Measurements from ENCODE around the gene MAP3K1. TPM values are rescaled to one million over a fixed set of nuclear protein-coding genes. Genes with fewer than 3 reads are reported as not detected.

MAP3K1 gene
- total RNA-seq, 2 experiments from 2014 or later: 20.5 to 20.6 TPM

DNA sequence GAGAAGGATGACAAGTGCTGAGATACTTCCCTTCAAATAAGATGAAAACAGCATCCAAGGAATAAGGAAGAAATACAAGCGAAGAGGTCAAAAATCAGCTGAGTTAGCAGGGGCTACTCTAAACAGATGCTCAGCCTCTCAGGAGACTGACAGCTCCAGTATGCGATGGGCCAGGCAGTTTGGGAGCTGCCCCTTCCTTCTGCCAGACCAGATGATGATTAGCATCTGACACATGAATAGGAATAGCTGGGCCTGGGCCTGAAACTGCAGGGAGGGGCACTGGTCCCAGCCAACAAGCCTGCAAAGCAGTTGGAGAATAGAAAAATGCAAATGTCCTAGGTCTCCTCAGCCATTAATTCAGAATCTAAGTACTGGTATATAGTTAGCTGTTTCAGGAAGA is 13.1 kb upstream of the MAP3K1 start:
- Mint-ChIP-seq H3K27me3 (peaks cover 2% of the 10 kb centered on the region), H3K4me3 (no peak overlapping the region), H3K27ac (no peak overlapping the region), H3K36me3 (no peaks in the 10 kb centered on the region), H3K9me3 (no peaks in the 10 kb centered on the region), H3K4me1 (ENCODE audit: low read depth) (peaks cover 14% of the 10 kb centered on the region)
- DNase-seq: no peak
- ChIA-PET CTCF (interaction anchor here (0.6 to 1.9 kb wide), 2 partner anchors 53 to 532 kb away, joined by 3 to 7 read pairs; no protein-coding TSS in a partner anchor), POLR2A (interaction anchor here (1.3 kb wide), 1 partner anchor 13 kb away, joined by 4 read pairs; no protein-coding TSS in a partner anchor)
- intact Hi-C loops (cut with micrococcal nuclease): no loop called here

DNA sequence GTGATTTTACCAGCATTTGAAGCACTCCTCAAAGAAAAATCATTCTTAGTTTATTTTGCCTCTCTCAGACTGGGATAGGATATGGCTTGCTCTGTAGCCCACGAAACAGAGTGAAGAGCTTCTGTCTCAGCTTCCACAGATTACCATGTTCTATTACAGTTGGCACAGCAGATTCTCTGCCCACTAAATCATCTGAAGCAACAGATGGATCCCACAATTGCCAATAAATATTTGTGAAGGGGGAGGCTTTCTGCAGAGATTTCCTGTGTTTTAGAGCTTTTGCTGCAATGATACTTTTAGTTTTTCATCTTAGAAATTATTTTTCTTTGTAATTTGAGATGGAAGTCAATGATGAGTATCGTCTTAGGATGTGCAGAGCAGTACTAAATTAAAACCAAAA is 12.3 kb upstream of the MAP3K1 start:
- H3K9me3 Mint-ChIP-seq: no peaks in the 10 kb centered on the region
- H3K27ac Mint-ChIP-seq: no peak overlapping the region
- peaks cover 14% of the 10 kb centered on the region for H3K4me1 Mint-ChIP-seq (ENCODE audit: low read depth)
- ChIA-PET CTCF (interaction anchor here (1.9 kb wide), 1 partner anchor 533 kb away, joined by 7 read pairs; no protein-coding TSS in a partner anchor), POLR2A (interaction anchor here (1.3 kb wide), 1 partner anchor 12 kb away, joined by 4 read pairs; no protein-coding TSS in a partner anchor)
- H3K36me3 Mint-ChIP-seq: no peaks in the 10 kb centered on the region
- DNase-seq: no peak
- intact Hi-C loops (cut with micrococcal nuclease): no loop called here
- H3K4me3 Mint-ChIP-seq: no peak overlapping the region
- H3K27me3 Mint-ChIP-seq: peaks cover 2% of the 10 kb centered on the region

DNA sequence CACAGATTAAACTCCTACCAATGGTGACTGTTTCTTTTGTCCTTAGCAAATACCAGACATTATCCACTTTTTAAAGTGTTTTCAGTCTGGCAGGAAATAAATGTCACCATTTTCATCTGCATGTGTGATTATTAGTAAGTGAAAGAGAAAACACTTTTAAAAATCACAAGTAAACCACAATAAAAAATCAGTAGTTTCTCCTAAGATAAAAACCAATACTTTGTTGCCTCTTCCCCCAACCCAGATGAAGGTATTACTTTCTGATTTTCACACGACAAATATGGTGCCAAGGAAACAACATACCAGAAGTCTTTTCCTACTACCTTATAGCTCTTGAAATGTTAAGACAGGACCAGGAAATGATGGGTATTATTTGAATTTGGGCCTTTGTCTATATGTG is 11.5 kb upstream of the MAP3K1 start:
- no peaks in the 10 kb centered on the region for H3K9me3 Mint-ChIP-seq
- H3K36me3 Mint-ChIP-seq: no peaks in the 10 kb centered on the region
- CTCF ChIA-PET: interaction anchor here (1.9 kb wide), 1 partner anchor 533 kb away, joined by 7 read pairs; no protein-coding TSS in a partner anchor
- DNase-seq: no peak
- POLR2A ChIA-PET: no interaction called here
- H3K4me3 Mint-ChIP-seq: no peak overlapping the region
- peaks cover 2% of the 10 kb centered on the region for H3K27me3 Mint-ChIP-seq
- intact Hi-C loops (cut with micrococcal nuclease): no loop called here
- no peak overlapping the region for H3K27ac Mint-ChIP-seq
- peaks cover 14% of the 10 kb centered on the region for H3K4me1 Mint-ChIP-seq (ENCODE audit: low read depth)

DNA sequence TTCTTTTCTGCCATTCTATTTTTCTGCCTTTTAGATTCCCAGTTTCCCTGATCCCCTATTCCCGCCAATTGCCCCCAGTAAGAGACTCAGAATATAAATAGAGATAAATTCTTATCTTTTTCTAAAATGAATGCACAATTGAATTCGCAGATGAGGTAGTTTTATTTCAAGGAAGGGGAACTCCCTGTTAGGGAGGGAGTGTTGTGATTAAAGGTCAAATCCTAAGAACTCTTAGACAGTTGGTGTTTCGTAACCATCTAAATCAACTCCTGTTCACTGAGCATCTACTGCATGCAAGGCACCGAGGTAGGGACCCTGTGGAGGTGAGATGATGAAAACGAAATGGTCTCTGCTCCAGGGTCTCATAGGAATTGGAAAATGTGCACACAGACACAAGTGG is 7.7 kb upstream of the MAP3K1 start:
- peaks cover 14% of the 10 kb centered on the region for H3K4me1 Mint-ChIP-seq (ENCODE audit: low read depth)
- H3K4me3 Mint-ChIP-seq: no peak overlapping the region
- ChIA-PET CTCF (no interaction called here), POLR2A (no interaction called here)
- no peaks in the 10 kb centered on the region for H3K36me3 Mint-ChIP-seq
- no peak for DNase-seq
- no peaks in the 10 kb centered on the region for H3K27me3 Mint-ChIP-seq
- intact Hi-C loops (cut with micrococcal nuclease): no loop called here
- no peak overlapping the region for H3K27ac Mint-ChIP-seq
- no peaks in the 10 kb centered on the region for H3K9me3 Mint-ChIP-seq

DNA sequence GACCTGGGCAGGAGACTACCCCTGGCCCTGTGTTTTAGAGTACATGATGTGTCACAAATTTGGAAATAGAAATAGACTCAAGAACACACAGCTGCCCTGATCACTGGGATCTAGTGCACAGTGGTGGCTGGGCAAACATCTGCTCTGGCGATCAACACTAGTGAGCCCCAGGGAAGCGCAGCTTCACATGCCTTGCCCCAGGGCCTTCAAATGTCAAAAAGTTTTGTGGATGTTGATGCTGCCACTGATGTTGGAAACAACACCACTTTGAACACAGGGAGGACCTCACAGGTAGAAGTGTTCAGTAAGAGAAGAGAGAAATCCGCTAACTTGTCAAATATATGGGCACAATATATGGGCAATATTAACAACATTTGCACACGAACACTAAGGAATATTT is 7.1 kb upstream of the MAP3K1 start:
- Mint-ChIP-seq H3K36me3 (no peaks in the 10 kb centered on the region), H3K27ac (no peak overlapping the region), H3K4me3 (no peak overlapping the region), H3K27me3 (no peaks in the 10 kb centered on the region), H3K9me3 (no peaks in the 10 kb centered on the region), H3K4me1 (ENCODE audit: low read depth) (peaks cover 18% of the 10 kb centered on the region)
- DNase-seq: no peak
- ChIA-PET CTCF (no interaction called here), POLR2A (no interaction called here)
- intact Hi-C loops (cut with micrococcal nuclease): no loop called here

DNA sequence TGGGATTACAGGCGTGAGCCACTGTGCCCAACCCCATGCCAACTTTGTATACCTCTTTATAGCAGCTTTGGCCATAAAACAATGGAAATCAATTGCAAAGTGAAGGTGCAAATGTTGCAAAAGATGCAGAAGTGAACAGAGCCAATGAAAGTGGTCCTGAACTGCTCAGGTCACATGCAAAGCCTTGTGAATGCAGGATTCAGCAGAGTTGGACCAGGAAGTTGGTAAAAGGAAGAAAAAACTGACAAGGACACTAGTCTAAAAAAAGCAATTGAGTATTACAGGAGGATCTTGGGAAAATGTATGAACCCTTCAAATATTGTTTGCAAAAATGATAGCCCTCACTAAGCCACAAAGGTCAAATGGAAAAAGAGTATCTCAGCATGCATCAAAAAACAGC is 4.5 kb upstream of the MAP3K1 start:
- ChIA-PET POLR2A (no interaction called here), CTCF (no interaction called here)
- no peaks in the 10 kb centered on the region for H3K9me3 Mint-ChIP-seq
- no peaks in the 10 kb centered on the region for H3K36me3 Mint-ChIP-seq
- peaks cover 16% of the 10 kb centered on the region for H3K4me1 Mint-ChIP-seq (ENCODE audit: low read depth)
- H3K27me3 Mint-ChIP-seq: no peaks in the 10 kb centered on the region
- H3K4me3 Mint-ChIP-seq: no peak overlapping the region
- intact Hi-C loops (cut with micrococcal nuclease): loop anchor here (5.0 to 10.0 kb wide), 2 partner anchors 119 to 666 kb away; no protein-coding TSS in a partner anchor
- DNase-seq: no peak
- no peak overlapping the region for H3K27ac Mint-ChIP-seq

DNA sequence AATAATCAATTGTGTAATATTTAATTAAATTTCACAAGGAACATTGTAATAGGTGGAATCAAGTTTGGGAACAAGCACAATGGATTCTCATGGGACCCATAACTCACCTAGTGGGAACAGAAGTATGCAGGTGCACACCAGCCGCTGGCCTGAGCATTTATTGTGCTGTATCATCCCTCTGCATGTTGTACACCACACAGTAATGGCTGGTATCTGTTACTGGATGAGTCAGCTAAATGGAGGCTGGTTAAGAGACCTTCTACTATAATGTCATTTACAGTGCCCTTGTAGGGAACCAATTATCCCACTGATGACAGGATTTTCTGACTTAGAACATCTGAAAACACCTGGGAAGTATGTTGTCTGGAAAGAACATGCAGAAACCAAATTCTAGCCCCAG is 3.2 kb upstream of the MAP3K1 start:
- ChIA-PET CTCF (no interaction called here), POLR2A (no interaction called here)
- H3K9me3 Mint-ChIP-seq: no peaks in the 10 kb centered on the region
- intact Hi-C loops (cut with micrococcal nuclease): loop anchor here (5.0 to 10.0 kb wide), 2 partner anchors 120 to 667 kb away; no protein-coding TSS in a partner anchor
- H3K36me3 Mint-ChIP-seq: no peaks in the 10 kb centered on the region
- no peak overlapping the region for H3K27ac Mint-ChIP-seq
- peaks cover 16% of the 10 kb centered on the region for H3K4me1 Mint-ChIP-seq (ENCODE audit: low read depth)
- DNase-seq: no peak
- no peak overlapping the region for H3K4me3 Mint-ChIP-seq
- no peaks in the 10 kb centered on the region for H3K27me3 Mint-ChIP-seq

DNA sequence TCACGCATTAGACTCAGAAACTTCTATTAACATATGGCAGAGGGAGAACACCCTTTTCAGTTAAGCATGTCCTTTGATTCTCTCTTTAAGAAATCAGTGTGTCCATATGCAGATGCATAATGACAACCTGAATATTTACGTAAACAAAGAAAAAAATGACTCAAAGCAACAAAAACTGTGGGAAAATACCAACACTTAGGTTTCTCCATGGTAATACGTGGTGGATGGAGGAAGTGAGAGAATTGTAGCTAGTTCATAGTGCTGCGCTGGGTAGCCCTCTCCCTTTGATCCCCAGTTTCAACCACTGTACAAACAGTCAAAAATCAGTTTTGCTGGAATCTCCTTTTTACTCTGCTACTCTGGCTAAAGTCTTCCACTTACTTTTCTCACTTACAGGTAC is 2.0 kb upstream of the MAP3K1 start:
- intact Hi-C loops (cut with micrococcal nuclease): loop anchor here (5.0 to 10.0 kb wide), 2 partner anchors 121 to 669 kb away; no protein-coding TSS in a partner anchor
- H3K4me1 Mint-ChIP-seq (ENCODE audit: low read depth): peaks cover 24% of the 10 kb centered on the region
- H3K9me3 Mint-ChIP-seq: no peaks in the 10 kb centered on the region
- no peak overlapping the region for H3K4me3 Mint-ChIP-seq
- CTCF ChIA-PET: interaction anchor here (1.0 kb wide), 2 partner anchors 20 to 484 kb away, joined by 3 to 4 read pairs; no protein-coding TSS in a partner anchor
- no peaks in the 10 kb centered on the region for H3K36me3 Mint-ChIP-seq
- no peak for DNase-seq
- H3K27ac Mint-ChIP-seq: peak overlapping the region; percentile 33
- POLR2A ChIA-PET: interaction anchor here (1.2 kb wide), 1 partner anchor 25 kb away, joined by 3 read pairs; no protein-coding TSS in a partner anchor
- H3K27me3 Mint-ChIP-seq: no peaks in the 10 kb centered on the region

DNA sequence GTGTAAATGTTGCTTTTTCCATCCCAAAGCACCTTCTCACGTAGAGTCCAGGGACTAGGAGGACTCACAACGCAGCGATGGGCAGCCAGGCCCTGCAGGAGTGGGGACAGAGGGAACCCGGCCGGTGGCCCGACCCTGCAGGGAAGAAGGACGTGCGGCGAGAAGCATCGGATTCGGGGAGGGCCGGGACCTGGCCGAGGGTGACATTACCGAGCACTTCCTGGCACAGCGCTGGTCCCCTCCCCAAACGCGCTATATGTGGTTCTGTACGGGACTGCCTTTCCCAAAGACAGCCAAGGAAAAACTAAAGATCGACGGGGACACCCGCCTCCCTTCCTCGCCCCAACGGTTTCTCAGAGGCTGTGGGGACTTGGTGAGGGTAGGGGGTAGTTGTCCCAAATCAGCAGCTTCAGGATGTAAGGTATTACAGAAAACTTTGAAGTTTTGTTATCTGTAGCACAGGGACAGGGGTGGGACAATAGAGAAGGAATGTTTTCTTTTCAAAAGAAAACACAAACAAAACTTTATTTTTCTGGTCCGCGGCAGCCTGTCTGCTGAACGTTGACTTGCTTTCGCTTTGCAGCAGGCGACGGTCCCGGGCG is 887 bp upstream of the MAP3K1 start:
- ChIA-PET POLR2A (interaction anchor here (0.6 to 1.4 kb wide), 5 partner anchors 12 to 334 kb away, joined by 3 to 4 read pairs (median 4); no protein-coding TSS in a partner anchor), CTCF (interaction anchor here (1.0 to 1.2 kb wide), 3 partner anchors 93 to 485 kb away, joined by 3 read pairs; no protein-coding TSS in a partner anchor)
- no peaks in the 10 kb centered on the region for H3K9me3 Mint-ChIP-seq
- DNase-seq: peak; percentile 56
- peaks cover 30% of the 10 kb centered on the region for H3K4me1 Mint-ChIP-seq (ENCODE audit: low read depth)
- intact Hi-C loops (cut with micrococcal nuclease): loop anchor here (2.0 to 10.0 kb wide), 3 partner anchors 122 to 670 kb away; no protein-coding TSS in a partner anchor
- H3K27ac Mint-ChIP-seq: peak overlapping the region; percentile 81
- H3K36me3 Mint-ChIP-seq: no peaks in the 10 kb centered on the region
- H3K27me3 Mint-ChIP-seq: no peaks in the 10 kb centered on the region
- peak overlapping the region; percentile 86 for H3K4me3 Mint-ChIP-seq

DNA sequence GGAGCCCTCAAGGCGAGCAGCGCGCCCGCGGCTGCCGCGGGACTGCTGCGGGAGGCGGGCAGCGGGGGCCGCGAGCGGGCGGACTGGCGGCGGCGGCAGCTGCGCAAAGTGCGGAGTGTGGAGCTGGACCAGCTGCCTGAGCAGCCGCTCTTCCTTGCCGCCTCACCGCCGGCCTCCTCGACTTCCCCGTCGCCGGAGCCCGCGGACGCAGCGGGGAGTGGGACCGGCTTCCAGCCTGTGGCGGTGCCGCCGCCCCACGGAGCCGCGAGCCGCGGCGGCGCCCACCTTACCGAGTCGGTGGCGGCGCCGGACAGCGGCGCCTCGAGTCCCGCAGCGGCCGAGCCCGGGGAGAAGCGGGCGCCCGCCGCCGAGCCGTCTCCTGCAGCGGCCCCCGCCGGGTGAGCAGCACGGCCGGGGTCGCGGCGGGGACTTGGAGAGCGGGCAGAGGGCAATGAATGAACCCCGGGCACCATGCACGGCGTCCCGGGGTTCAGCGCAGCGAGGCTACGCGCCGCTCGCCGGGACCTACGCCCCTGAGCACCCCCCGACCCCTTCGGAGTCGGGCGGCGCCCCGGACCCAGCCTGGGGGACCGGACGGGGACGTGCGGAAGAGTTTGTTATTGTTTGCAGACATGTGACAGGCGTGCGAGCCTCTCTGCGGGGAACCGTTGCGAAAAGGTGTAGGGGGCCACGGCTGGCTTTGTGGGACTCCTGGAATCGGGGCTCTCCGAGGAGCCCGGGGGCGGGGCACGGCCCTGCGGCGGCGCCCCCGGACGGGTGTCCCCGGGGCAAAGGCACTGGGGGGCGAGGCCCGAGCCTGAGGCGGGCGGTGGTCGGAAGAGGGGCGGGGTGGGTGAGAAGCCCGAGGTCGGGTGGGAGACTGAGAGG is 553 bp downstream of the MAP3K1 start:
- H3K4me1 Mint-ChIP-seq (ENCODE audit: low read depth): peaks cover 41% of the 10 kb centered on the region
- POLR2A ChIA-PET: interaction anchor here (0.9 to 1.4 kb wide), 2 partner anchors 98 to 336 kb away, joined by 3 to 4 read pairs; no protein-coding TSS in a partner anchor
- peak overlapping the region; percentile 88 for H3K27ac Mint-ChIP-seq
- no peaks in the 10 kb centered on the region for H3K36me3 Mint-ChIP-seq
- CTCF ChIA-PET: no interaction called here
- H3K27me3 Mint-ChIP-seq: no peaks in the 10 kb centered on the region
- DNase-seq: peak; percentile 61
- no peaks in the 10 kb centered on the region for H3K9me3 Mint-ChIP-seq
- intact Hi-C loops (cut with micrococcal nuclease): loop anchor here (1.0 to 10.0 kb wide), 10 partner anchors 79 to 671 kb away; partner anchors contain the start of genes MIER3 and SETD9
- H3K4me3 Mint-ChIP-seq: peak overlapping the region; percentile 86

DNA sequence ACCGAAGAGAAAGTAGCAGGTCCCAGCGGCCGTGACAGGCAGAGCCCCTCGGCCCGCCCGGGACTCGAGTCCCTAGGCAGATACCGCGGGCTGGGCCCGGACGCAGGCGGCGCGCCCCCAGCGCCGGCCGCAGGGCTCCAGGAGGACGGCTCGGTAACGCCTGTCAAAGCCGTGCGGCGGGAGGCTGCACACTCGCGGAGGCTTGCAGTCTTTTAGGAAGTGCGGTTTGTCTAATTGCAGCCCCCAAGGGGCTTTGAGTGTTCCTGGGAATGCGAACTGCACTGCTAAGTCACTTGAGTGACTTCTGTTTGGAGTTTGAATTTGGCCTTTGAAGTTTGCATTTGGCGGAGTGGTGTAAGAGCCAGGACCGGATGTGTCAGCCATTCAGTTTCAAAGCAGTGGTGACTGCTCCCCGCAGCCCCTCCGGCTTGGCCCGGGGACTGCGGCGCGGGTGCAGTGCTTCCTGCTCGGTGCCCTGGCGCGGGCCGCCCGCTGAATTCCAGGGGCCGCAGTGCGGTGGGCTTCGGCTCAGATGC is 1.3 kb downstream of the MAP3K1 start:
- H3K27me3 Mint-ChIP-seq: no peaks in the 10 kb centered on the region
- peaks cover 45% of the 10 kb centered on the region for H3K4me1 Mint-ChIP-seq (ENCODE audit: low read depth)
- no peaks in the 10 kb centered on the region for H3K36me3 Mint-ChIP-seq
- peak; percentile 79 for DNase-seq
- ChIA-PET CTCF (interaction anchor here (1.3 kb wide), 1 partner anchor 546 kb away, joined by 4 read pairs; no protein-coding TSS in a partner anchor), POLR2A (no interaction called here)
- intact Hi-C loops (cut with micrococcal nuclease): loop anchor here (1.0 to 10.0 kb wide), 10 partner anchors 13 to 672 kb away; partner anchors contain the start of genes MIER3 and SETD9
- H3K4me3 Mint-ChIP-seq: peak overlapping the region; percentile 81
- no peaks in the 10 kb centered on the region for H3K9me3 Mint-ChIP-seq
- H3K27ac Mint-ChIP-seq: peak overlapping the region; percentile 88
